H1 (cell line): ENCODE results near the gene DOK7. TPM values are rescaled to one million over a fixed set of nuclear protein-coding genes. Genes with fewer than 3 reads are reported as not detected.

Source experiments
- EP300 ChIP-seq, 2 experiments: IDR thresholded peaks; 1 replicate in 1 of 2; 2 replicates in 1 of 2; pipeline ENCODE4 v1.6.1; 2011 to 2012; ENCODE audit warnings: low read depth in 2 of 2, low read length in 2 of 2, mild to moderate bottlenecking in 2 of 2, borderline replicate concordance in 1 of 2, inconsistent platforms in 1 of 2, moderate library complexity in 1 of 2
- PHF8 ChIP-seq: fragments of 200-600 bp; sonication (generic); conservative IDR thresholded peaks from 2 replicates; pipeline ENCODE4 v1.7.1; 2012; ENCODE audit warnings: low read depth, mild to moderate bottlenecking, inconsistent platforms, low read length, moderate library complexity
- polyA plus RNA-seq, 7 experiments: library from polyadenylated mRNA; depleted of rRNA in 3 of 7; stranded (reverse) in 5 of 7; unstranded in 2 of 7; fragments of >200 nt in 5 of 7; fragments of 200-250 nt in 2 of 7; gene quantifications; 1 replicate in 5 of 7; 2 replicates in 1 of 7; 4 replicates in 1 of 7; pipeline versions ENCODE4 v1.2.1 to v1.2.3, GENCODE V29; 2011 to 2013; ENCODE audit warnings: missing spikeins in 2 of 7, mixed read lengths in 2 of 7
- total RNA-seq: library from RNA; stranded (reverse); fragmentation: NEBNext Ultra II Directional; extraction: Animal tissue kit (Norgen Biotek cat#: 25700); gene quantifications from 2 replicates; pipeline ENCODE4 v1.2.1, GENCODE V29; 2021

Gene DOK7
- total and polyA plus RNA-seq, 2 of the 8 experiments (the other 6 are each of a cell fraction or from before 2014, with no cell fraction given), result 0.32 TPM; not detected in 1

GRCh38 chr4:3523146-3523627, 60.1 kb downstream of the DOK7 start (continued):
- no peak for TF ChIP-seq PHF8
- TF ChIP-seq EP300 (IDR thresholded peaks at IDR 0.05; ENCODE audit: borderline replicate concordance in 1 of 2, low read depth in 2 of 2, low read length in 2 of 2), result no peak
